GM19328 (cell line): ENCODE measurements around the gene AADACL2.
"Not testable (repeated sequence)": the region's sequence is repeated elsewhere in the genome, so short reads cannot be mapped to it uniquely, and the experiment has no call there.

Experiments
- ATAC-seq: cut with Tn5 transposase; IDR thresholded peaks from one replicate; pipeline ENCODE4 v1.9.1; 2021; ENCODE audit warnings: mild to moderate bottlenecking, moderate library complexity; ENCODE audit not compliant: unreplicated experiment

AADACL2 gene

DNA sequence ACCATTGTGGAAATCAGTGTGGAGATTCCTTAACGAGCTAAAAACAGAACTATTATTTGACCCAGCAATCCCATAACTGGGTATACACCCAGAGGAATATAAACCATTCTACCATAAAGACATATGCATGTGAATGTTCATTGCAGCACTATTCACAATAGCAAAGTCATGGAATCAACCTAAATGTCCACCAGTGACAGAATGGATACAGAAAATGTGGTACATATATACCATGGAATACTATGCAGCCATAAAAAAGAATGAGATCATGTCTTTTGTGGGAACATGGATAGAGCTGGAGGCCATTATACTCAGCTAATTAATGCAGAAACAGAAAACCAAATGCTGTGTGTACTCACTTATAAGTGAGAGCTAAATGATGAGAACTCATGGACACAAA is 31.0 kb downstream of the AADACL2 start:
- ATAC-seq, result not testable (repeated sequence)

GRCh38 chr3:151765685-151766084 is 32.0 kb downstream of the AADACL2 start:
- no peak for ATAC-seq

DNA sequence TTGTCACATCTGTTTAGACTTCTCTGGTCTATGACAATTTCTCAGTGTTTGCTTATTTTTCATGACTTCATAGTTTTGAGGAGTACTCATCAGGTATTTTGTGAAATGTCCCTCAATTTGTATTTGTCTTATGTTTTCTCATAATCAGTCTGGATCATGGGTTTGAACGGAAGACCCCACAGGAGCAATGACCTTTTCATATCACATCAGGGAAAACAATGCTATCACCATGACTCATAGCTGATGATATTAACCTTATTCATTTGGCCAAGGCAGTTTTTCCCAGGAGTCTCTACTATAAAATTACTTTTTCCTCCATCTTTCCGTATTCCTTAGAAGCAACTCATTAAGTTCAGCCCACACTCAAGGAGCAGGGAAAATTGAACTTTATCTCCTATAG is 32.7 kb downstream of the AADACL2 start:
- no peak for ATAC-seq

DNA sequence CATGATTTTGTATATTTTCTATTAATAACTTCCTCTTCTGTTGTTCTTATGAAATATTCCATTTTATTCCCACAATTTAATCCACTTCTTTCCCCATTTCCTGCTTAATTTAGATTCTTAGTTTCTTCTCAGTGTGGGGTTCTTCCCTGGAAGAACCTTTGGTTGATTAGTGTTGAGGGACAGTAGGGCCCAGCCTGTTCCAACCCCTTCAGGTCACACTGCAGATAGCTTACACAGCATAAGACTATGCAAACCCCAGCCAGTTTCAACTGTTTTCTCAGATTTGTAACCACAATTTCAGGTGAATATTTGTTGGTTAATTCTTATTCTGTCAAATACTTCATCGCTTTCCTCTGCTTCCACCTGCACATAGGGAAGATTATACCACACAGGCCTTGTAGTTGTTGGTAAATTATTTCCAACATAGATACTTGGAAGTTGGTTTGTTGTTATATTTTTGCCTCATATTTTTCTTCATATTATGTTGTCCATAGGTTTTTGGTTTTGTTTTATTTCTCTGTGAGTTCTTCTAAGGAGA is 34.7 kb downstream of the AADACL2 start:
- ATAC-seq, result no peak

- no peak for ATAC-seq
Measured at GRCh38 chr3:151769175-151769574, 35.4 kb downstream of the AADACL2 start.

DNA sequence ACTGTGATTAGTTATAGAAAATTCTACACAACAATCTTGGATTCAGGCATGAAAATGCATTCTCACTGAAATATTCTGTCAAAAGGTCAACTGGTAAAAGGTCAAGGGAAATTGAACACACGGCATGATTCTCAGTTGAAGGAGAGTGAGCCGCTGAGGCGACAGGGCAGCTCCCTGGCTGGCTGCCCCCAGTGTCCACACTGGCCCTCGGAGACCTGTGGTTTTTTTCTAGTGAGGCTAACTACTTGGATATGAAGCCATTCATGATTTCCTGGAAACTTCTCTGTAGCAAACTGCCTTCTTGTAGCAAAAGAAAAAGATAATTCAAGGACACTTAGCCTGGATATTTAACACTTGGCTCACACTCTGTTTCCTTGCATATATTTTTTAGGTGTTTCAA is 37.2 kb downstream of the AADACL2 start:
- ATAC-seq, result no peak

DNA sequence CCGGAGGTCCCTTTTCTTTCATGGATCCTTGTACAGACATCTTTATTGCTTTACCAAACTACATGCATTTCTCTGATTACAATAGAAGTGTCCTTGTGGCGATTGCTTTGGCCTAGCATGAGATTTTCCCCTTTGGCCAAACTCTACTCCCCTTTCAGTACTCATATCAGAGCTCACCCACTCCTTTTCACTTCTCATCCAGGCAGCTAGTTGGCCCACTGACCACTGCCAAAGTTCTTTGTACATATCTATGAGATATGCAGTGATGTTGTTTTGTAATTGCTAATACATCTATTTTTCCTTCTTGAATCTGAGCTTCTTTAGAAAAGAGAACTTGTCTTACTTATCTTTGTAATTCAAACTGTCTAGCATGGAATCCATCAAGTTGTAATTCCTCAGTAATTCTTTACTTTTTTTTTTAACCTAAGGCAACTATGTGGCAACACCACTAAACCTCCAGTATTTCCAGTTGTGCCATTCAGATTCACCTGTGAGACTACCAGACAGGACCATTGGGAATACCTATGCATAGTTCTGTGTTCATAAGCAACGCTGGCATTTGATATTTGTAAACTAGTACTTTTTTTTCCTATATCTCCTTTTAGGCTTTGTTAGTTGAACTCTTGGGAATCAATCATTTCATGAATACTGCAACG is 39.2 kb downstream of the AADACL2 start:
- ATAC-seq, result no peak

GRCh38 chr3:151774235-151774634 is 40.5 kb downstream of the AADACL2 start:
- no peak for ATAC-seq

- no peak for ATAC-seq
Measured at GRCh38 chr3:151774910-151775309, 41.2 kb downstream of the AADACL2 start.

DNA sequence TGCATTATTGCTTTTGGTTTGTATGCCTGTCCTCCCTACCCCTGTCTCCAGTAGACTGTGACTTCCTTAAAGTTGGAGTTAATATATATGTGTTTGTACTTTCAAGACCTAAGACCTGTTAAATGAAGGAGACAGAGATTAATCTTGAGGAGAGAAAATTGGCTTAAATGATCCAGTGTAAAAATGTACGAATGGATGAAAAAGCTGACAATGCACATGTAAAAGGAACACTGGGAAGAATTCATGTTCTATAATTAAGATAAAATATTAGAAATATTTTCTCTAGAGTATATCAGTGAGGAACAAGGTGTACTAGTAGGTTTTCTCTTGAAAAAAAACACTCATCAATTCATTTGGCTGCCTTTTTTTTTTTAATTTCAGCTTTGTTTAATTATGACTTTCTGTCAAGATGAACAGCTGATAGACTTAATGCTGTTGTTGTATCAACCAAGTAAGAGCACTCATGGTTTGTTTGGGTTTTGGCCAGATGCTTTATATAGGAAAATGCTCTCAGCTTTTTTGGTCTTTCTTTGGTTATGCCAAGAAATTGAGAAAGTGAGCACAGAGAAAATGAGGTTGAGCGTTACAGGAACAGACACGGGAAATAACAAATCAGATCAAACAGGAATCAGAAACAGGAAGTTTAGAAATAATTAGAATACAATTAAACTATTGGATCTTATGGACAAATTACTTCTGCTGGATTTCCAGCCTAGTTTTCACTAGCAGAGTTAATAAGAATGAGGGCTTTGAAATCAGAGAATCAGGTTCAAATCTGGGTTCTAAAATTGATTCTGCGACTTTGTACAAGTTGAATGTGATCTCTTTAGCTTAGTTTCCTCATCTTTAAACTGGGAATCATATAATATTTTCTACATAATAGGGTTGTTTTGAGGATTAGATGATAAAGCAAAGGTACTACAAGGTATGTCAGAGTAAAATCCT is 41.9 kb downstream of the AADACL2 start:
- no peak for ATAC-seq

DNA sequence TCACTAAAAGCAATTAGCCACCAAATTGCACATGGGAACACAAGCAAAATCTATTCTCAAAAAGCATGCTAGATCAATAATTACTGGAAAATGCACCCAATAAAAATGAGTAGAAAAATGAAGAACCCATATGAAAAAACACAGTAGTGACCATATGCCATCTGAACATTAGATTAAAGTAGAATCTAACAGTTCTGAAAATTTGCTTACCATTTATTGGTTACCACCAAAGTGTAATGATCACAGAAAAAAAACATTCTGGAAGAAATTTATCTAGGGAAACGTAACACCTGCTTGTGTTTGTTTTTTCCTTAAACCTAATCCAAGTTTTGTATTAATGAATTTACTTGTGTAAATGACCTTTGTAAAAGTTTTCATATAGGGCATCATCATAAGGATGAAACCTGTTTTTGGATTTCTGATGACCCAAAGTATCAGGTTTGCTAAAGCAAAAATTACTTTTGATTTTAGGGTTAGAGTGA is 42.6 kb downstream of the AADACL2 start:
- no peak for ATAC-seq

DNA sequence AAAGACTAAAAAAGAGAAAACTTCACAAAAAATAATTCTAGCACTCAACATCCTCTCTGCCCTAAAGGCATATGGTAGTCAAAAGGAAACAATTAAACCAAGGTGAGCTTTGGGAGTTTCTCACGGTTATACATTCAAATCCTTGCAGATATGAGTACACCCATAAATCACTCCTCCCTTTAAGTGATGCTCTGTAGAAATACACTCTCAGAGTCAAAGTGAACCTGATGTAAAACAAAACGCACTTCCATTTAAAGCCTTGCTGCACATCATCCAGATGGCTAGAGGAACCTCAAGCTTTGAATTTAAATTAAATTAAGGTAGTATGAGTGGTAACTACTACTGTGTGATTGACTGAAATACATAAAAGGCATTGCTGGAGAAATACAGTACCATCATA is 44.2 kb downstream of the AADACL2 start:
- ATAC-seq, result no peak

GRCh38 chr3:151787626-151788025 is 53.9 kb downstream of the AADACL2 start:
- ATAC-seq, result no peak

- ATAC-seq, result no peak
Measured at GRCh38 chr3:151788401-151788800, 54.7 kb downstream of the AADACL2 start.

- ATAC-seq, result no peak
Measured at GRCh38 chr3:151789853-151790463, 56.2 kb downstream of the AADACL2 start.

DNA sequence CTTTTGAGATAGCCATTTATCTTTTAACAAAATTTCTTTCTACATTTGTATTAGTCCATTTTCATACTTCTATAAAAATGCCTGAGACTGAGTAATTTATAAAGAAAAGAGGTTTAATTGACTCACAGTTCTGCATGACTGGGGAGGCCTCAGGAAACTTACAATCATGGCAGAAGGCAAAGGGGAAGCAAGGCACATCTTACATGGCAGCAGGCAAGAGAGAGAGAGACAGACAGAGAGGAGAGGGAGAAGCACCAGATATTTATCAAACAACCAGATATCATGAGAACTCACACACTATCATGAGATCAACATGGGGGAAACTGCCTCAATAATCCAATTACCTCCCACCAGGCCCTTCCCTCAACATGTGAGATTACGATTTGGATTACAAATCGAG is 57.0 kb downstream of the AADACL2 start:
- not testable (repeated sequence) for ATAC-seq

DNA sequence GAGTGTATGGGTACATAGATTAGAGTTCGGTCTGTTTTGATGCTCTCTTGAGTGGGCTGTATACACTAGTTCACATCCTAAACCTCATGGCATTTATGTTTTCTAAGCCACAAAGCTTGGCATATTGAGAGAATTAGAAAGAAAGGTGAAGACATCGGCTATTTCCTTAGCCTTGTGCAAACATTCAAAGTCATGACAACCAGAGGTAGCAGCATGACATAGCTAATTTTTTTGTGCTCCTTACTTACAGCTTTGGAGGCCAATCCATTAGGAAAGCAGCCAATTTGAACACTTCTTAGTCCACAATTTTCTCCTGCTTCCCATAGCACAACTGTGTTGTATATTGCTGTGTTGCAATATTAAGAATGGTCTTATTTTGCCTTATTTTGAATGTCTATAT is 58.7 kb downstream of the AADACL2 start:
- no peak for ATAC-seq

DNA sequence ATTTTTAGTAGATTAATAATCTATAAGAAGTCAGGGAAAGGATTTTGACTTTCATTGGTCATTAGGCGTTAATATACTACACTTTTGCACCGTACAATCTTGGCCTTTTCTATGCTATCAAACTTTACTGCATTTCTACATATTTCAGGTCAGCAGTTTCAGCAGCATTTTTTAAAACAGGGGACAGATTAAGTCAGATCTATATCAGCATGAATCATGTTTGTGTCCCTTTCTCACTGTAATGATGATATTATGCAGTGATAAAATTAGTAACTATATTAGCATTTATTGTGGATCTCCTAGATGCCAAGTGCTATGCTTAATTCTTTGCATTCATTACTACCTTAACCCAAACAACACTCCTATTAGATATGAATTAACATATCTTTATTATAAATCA is 59.9 kb downstream of the AADACL2 start:
- ATAC-seq, result no peak

GRCh38 chr3:151794080-151794479 is 60.4 kb downstream of the AADACL2 start:
- ATAC-seq, result no peak

DNA sequence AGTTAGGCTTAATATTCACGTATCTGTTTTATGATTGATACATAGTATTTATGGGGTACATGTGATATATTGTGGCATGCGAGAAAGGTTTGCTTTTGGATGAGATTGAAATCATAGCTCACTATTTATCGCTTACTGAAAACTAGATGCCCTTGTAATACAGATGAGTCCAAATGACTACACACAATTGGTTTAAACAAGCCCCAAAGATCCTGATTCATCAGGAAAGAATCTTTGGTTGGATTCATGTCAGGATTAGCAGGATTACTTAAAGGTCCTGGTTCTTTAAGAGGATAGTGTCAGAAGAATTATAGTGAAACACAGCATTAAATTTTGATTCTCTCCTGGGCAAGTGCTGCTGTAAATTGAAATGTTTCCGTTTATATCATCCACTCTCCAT is 61.5 kb downstream of the AADACL2 start:
- no peak for ATAC-seq

DNA sequence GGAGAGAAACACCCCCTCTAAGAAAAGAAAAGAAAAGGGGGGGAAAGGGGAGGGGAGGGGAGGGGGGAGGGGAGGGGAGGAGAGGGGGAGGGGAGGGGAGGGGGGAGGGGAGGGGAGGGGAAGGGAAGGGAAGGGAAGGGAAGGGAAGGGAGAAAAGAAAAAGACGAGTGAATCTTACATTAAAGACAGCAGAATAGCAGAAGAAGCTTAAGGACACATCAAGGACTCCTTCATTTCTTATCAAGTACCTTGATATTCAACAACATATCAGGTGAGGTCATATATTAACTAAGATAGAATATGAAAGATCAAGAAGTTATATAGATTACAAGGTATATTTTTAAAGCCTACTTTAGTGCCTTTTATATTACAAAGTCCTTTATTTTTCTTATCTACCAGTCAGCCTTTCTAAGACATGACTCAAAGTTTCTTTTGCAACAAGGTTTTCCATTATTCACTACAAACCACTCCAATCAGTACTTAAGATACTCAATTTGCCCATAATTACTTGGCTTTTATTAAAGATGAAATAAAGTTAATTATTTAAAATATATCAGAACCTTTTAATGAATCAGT is 62.5 kb downstream of the AADACL2 start:
- no peak for ATAC-seq
